Measurements from ENCODE around the gene PFKP.

Gene PFKP

GRCh38 chr10:3072641-3073360, 5.5 kb downstream of the PFKP start:
- DNase-seq = no peak

GRCh38 chr10:3074145-3074665, 6.9 kb downstream of the PFKP start:
- DNase-seq = no peak

DNA sequence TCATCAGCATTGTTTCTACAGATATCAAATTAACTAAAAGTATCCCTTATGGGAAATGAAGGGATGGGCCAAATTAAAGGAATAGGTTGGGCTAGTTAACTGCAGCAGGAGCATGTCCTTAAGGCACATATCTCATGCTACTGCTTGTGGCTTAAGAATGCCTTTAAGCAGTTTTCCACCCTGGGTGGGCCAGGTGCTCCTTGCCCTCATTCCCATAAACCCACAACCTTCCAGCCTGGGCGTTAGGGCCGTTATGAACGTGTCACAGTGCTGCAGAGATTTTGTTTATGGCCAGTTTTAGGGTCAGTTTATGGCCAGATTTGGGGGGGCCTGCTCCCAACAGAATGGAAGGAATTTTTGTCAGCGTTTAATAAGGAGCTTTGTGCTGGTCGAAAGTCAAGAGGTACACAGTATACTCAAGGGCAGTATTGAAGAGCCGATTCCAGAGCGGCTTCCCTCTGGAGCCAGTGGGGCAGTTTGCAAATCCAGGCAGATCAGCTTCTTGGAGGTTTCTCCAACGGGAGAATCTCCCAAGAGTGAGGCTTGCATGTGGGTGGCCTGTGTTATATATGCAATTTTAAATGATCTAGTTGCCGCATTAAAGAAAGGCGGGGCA, 7.7 kb downstream of the PFKP start:
- DNase-seq = no peak

- no peak for DNase-seq
Observed at GRCh38 chr10:3076138-3076537, 8.8 kb downstream of the PFKP start.

DNA sequence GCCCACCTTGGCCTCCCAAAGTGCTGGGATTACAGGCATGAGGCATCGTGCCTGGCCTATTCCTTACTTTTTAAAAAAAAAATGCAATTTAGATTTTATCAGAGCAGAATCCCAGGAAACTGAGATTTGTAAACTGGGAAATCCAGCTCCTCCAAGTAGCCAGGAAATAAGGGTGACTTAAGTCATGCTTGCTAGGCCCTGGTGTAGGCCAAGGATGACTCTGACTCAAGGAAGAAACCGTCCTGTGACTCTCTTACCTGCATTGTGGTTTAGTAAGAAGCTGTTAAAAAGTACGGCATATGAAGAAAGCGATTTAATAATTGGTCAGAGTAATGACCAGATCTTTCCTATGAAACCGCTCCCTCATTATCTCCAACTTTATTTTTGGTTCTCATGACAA, 10.2 kb downstream of the PFKP start:
- no peak for DNase-seq

- peak in 1 of 2 experiments; percentile 22 for DNase-seq
Observed at GRCh38 chr10:3077940-3078630, 10.7 kb downstream of the PFKP start.

GRCh38 chr10:3081383-3081981, 14.1 kb downstream of the PFKP start:
- no peak for DNase-seq

GRCh38 chr10:3082290-3082689, 14.9 kb downstream of the PFKP start:
- no peak for DNase-seq

DNA sequence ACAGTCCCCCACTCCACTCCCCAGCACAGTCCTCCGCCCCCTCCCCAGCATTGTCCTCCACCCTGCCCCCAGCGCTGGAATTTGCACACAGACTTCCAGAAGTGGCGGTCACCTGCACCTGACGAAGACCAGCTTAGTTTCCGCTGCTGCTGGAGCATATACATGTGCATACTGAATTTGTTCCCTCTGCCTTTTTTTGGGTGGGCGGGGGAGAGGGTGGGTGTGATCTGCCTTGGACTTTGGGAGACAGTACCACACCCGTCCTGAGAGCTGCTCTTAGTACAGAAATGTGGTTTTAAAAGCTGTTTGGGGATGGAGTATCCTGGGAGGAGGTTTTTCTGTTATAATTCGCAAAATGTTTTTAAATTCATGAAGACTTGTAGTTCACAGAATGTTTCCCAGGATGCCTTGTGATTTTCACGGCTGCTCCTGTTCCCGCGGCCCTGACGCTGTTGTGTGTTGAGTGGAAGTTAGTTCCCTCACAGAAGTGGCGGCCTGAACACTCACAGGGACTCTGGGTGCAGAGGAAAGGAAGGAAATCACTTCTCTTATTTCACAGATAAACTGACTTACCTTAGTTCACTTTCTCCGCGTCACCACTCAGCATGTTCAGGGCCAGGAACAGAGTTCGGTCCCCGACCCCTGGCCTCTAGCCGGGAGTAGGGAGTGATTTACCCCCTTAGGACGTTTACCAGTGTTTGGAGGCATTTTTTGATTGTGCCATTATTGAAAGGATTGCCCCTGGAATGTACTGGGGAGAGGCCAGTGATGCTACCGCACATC, 18.6 kb downstream of the PFKP start:
- no peak for DNase-seq

DNA sequence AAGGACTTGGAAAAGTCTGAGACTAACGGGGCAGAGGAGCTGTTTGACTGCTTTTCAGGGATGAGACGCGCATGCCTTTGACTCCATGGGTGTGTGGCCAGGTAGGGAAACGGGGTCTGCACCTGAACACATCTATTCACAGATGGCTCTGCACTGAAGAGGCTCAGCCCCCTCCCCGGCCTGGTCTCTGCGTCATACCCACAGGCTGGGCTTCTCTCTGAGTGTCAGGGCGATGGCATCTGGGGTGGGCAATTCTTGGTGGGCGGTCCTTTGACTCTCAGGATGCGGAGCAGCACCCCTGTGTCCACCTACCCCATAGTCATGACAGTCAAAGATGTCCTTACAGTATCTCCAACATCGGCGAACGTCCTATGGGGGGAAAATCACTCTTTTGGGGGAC, 23.0 kb downstream of the PFKP start:
- DNase-seq = no peak

DNA sequence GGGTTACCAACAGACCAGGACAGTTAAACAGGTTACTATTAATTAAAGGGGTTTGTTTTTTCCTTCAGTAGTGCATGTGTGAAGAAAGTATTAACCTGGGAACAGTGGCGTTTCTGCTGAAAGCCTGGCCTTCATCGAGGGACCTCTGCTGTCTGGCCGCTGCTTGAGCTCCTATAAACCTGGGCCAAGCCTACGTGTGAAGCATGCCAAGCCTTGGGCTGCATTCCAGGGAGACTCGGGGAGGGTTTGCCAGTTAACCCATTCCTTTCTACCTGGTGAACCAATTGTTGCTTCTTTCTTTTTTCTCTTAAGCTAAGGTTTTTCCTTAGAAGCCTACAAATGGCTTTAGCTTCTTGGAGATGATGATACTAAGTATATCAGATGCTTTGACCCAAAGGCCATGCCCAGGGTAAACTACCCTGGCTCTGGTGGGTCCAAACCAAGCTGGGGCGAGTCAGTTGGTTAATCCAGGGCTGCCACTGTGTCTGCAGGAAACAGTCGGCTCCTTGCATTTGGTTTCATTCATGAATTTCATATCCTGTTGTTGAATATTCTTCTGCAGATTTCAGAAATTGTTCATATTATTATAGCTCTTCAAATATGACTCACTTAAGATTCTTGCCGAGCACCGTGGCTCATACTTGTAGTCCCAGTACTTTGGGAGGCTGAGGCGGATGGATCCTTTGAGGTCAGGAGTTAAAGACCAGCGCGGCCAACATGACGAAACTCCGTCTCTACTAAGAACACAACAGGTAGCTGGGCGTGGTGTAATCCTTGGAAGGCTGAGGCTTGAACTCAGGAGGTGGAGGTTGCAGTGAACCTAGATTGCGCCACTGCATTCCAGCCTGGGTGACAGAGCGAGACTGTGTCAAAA, 23.8 kb downstream of the PFKP start:
- DNase-seq = no peak

- DNase-seq = no peak
Observed at GRCh38 chr10:3091921-3092320, 24.6 kb downstream of the PFKP start.

- DNase-seq = no peak
Observed at GRCh38 chr10:3093996-3094395, 26.6 kb downstream of the PFKP start.

GRCh38 chr10:3094609-3095036, 27.3 kb downstream of the PFKP start:
- no peak for DNase-seq

DNA sequence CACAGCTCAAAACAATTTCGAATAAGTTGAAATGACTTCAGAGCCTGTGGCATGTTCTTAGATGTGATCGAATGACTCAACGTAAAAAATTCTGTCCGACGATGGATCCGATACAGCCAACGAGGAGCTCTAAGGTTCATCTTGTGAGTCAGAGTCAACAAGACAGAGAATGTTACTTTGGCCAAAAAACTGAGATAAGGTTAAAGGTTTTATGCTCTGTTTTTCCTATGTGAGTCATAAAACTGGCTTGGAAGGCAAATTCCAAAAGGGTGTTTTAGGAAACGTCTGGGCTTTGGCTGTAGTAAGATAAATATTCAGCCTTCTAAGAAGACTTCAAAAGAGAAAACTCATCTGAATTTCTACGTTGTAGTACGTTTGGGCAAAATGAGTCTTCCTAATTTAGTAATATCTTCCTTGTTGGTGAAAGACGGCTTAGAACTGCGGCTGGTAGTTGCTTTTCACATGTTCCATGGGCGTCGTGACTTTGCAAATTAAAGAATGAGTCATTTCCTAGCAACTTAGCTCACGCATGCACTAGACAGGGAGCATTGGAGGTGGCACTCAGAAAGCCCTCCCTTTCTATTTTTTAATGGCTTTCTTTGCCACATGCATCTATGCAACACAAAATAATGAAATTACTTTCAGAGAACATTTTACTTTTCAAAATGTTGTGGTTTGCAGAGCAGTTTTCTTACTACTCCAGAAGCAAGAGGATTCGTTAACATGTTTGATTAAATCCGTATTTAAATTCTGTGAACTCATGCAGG, 28.2 kb downstream of the PFKP start:
- DNase-seq = no peak

GRCh38 chr10:3096149-3096548, 28.8 kb downstream of the PFKP start:
- DNase-seq = no peak

DNA sequence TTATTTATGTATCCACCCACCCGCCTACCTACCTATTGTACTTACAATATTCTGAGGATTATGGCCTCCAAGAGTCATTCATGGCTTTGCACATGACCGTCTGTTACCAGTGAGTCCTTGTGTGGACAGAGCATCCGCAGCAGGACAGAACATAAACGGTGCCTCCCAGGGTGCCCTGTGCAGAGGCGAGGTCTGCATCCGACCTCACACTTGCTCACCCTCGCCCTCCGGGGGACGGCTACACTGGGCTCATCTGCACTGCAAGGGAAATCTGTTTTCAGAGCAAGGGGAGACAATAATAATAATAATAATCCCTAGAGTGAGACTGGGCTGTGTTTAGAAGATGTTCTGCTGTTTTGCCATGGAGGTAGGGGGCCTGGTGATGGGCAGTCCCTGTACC, 29.8 kb downstream of the PFKP start:
- no peak for DNase-seq

GRCh38 chr10:3098689-3099088, 31.3 kb downstream of the PFKP start:
- no peak for DNase-seq

DNA sequence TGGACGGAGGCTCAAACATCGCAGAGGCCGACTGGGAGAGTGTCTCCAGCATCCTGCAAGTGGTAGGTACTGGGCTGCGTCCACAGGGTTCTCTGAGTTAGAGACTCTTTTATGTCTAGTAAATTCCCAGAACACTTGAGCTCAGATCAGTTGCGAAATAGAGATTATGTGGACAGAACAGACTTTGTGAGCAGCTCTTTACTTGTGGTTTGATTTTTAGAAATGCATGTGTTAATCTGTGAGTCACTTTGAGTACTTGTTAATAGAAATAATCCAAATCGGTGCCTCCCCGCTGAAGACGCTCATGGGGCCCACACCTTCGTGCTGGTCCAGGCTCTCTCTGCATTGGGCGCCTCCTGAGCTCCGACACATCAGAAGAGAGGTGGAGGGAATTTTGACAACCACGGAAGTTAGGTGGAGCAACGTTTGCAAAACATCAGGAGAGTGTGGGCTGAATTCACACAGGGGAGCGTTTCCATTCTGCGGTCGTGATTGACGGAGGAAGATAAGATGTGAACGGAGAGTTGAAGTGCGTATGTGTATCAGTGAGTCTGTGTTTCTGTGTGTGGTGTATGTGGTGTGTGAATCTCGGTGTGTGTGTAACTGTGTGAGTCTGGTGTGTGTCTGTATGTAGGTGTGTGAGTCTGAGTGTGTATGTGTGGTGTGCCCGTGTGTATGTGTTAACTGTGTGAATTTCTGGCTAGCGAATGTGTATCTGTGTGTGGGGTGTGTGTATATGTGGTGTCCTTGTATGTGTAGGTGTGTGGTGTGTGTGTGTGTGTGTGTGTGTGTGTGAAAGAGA, 32.1 kb downstream of the PFKP start:
- DNase-seq = no peak
